HL-60 (cell line): Measurements from ENCODE around the gene PA2G4.

ENCODE experiments used
- GABPA ChIP-seq: IDR thresholded peaks from 2 replicates; pipeline ENCODE4 v1.6.1; 2012; ENCODE audit warnings: low read depth
- POLR2AphosphoS5 ChIP-seq: IDR thresholded peaks from 2 replicates; pipeline ENCODE4 v1.6.1; 2012; ENCODE audit warnings: low read depth
- REST ChIP-seq: IDR thresholded peaks from 2 replicates; pipeline ENCODE4 v1.6.1; 2012; ENCODE audit warnings: low read depth; ENCODE audit not compliant: insufficient replicate concordance
- SPI1 ChIP-seq: IDR thresholded peaks from 2 replicates; pipeline ENCODE4 v1.6.1; 2012; ENCODE audit warnings: low read depth, mild to moderate bottlenecking, borderline replicate concordance
- TF ChIP-seq, protein P1 (sequence below): IDR thresholded peaks from one replicate; pipeline ENCODE4 v1.5.1; 2011; ENCODE audit warnings: low read length, control low read depth, inconsistent platforms; ENCODE audit not compliant: insufficient read depth

- TF ChIP-seq POLR2AphosphoS5 (no peak), SPI1 (no peak), REST (no peak), GABPA (no peak)
- TF ChIP-seq, protein P1, sequence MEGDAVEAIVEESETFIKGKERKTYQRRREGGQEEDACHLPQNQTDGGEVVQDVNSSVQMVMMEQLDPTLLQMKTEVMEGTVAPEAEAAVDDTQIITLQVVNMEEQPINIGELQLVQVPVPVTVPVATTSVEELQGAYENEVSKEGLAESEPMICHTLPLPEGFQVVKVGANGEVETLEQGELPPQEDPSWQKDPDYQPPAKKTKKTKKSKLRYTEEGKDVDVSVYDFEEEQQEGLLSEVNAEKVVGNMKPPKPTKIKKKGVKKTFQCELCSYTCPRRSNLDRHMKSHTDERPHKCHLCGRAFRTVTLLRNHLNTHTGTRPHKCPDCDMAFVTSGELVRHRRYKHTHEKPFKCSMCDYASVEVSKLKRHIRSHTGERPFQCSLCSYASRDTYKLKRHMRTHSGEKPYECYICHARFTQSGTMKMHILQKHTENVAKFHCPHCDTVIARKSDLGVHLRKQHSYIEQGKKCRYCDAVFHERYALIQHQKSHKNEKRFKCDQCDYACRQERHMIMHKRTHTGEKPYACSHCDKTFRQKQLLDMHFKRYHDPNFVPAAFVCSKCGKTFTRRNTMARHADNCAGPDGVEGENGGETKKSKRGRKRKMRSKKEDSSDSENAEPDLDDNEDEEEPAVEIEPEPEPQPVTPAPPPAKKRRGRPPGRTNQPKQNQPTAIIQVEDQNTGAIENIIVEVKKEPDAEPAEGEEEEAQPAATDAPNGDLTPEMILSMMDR, result no peak
These were observed 6.6 kb upstream of the PA2G4 start for GRCh38 chr12:56097738-56098137.
